RWPE2 (cell line): Measurements from ENCODE around the gene ERICH2.

Experiments used
- ATAC-seq: fragments of 200-7000 bp; cut with Tn5 transposase; 3 replicates; pipeline ENCODE4 v1.9.1; 2021; ENCODE audit warnings: low read depth
- DNase-seq: peaks from one replicate; pipeline ENCODE4 v3.0.0-alpha.2; 2020; ENCODE audit warnings: low spot score
- H3K27ac ChIP-seq: fragments of 450-650 bp; 2 replicates; pipeline ENCODE4 v1.5.1; 2017; ENCODE audit warnings: mild to moderate bottlenecking; ENCODE audit not compliant: poor library complexity, severe bottlenecking
- H3K27me3 ChIP-seq: fragments of 250-450 bp; sonication (Bioruptor Pico); 2 replicates; pipeline ENCODE4 v1.5.1; 2021; ENCODE audit warnings: mild to moderate bottlenecking, moderate library complexity; ENCODE audit not compliant: insufficient read depth, poor library complexity, severe bottlenecking
- H3K36me3 ChIP-seq: fragments of 250-450 bp; sonication (Bioruptor Pico); 2 replicates; pipeline ENCODE4 v1.5.1; 2020; ENCODE audit warnings: low read depth, mild to moderate bottlenecking, moderate library complexity
- H3K4me1 ChIP-seq: fragments of 250-450 bp; sonication (Bioruptor Pico); 2 replicates; pipeline ENCODE4 v1.5.1; 2021; ENCODE audit warnings: mild to moderate bottlenecking, moderate library complexity; ENCODE audit not compliant: insufficient read depth, poor library complexity, severe bottlenecking
- H3K4me3 ChIP-seq: fragments of 250-450 bp; sonication (Bioruptor Pico); 2 replicates; pipeline ENCODE4 v1.5.1; 2021; ENCODE audit warnings: mild to moderate bottlenecking, moderate library complexity; ENCODE audit not compliant: severe bottlenecking
- H3K9me3 ChIP-seq: fragments of 250-450 bp; sonication (Bioruptor Pico); 2 replicates; pipeline ENCODE4 v1.5.1; 2021; ENCODE audit warnings: mild to moderate bottlenecking, moderate library complexity; ENCODE audit not compliant: severe bottlenecking
- CTCF ChIP-seq: fragments of 450-650 bp; IDR thresholded peaks from one replicate; pipeline ENCODE4 v1.5.1; 2017; ENCODE audit warnings: mild to moderate bottlenecking, moderate library complexity; ENCODE audit not compliant: poor library complexity, severe bottlenecking

The ERICH2 gene

GRCh38 chr2:170812710-170813600 is 42.8 kb downstream of the ERICH2 start:
- Histone ChIP-seq H3K9me3 (no peaks in the 10 kb centered on the region), H3K27ac (no peak overlapping the region), H3K36me3 (no peaks in the 10 kb centered on the region), H3K27me3 (peaks cover 23% of the 10 kb centered on the region), H3K4me1 (no peaks in the 10 kb centered on the region), H3K4me3 (no peak overlapping the region)
- peak; percentile 88 for TF ChIP-seq CTCF
- ATAC-seq (peak; percentile 24; the same call in 1 of the 3 replicates), DNase-seq (no peak)

- H3K4me3 ChIP-seq = no peak overlapping the region
- TF ChIP-seq CTCF = no peak
- H3K4me1 ChIP-seq = no peaks in the 10 kb centered on the region
- no peak for DNase-seq
- no peak for ATAC-seq
- no peaks in the 10 kb centered on the region for H3K36me3 ChIP-seq
- peaks cover 23% of the 10 kb centered on the region for H3K27me3 ChIP-seq
- no peak overlapping the region for H3K27ac ChIP-seq
- H3K9me3 ChIP-seq = no peaks in the 10 kb centered on the region
Measured at GRCh38 chr2:170813611-170814532, 43.7 kb downstream of the ERICH2 start.

GRCh38 chr2:170814533-170815230 is 44.5 kb downstream of the ERICH2 start:
- H3K27me3 ChIP-seq = peaks cover 23% of the 10 kb centered on the region
- no peaks in the 10 kb centered on the region for H3K36me3 ChIP-seq
- H3K9me3 ChIP-seq = no peaks in the 10 kb centered on the region
- no peak overlapping the region for H3K4me3 ChIP-seq
- ATAC-seq = no peak
- H3K27ac ChIP-seq = no peak overlapping the region
- no peak for DNase-seq
- TF ChIP-seq CTCF = no peak
- H3K4me1 ChIP-seq = no peaks in the 10 kb centered on the region

GRCh38 chr2:170815311-170815710 is 45.1 kb downstream of the ERICH2 start:
- Histone ChIP-seq H3K27me3 (peaks cover 23% of the 10 kb centered on the region), H3K9me3 (no peaks in the 10 kb centered on the region), H3K4me1 (no peaks in the 10 kb centered on the region), H3K4me3 (no peak overlapping the region), H3K36me3 (no peaks in the 10 kb centered on the region), H3K27ac (no peak overlapping the region)
- no peak for DNase-seq
- no peak for TF ChIP-seq CTCF
- no peak for ATAC-seq
